Smooth muscle cell (in vitro differentiated cells): ENCODE measurements around the gene ODAD3. TPM values are rescaled to one million over a fixed set of nuclear protein-coding genes. Genes with fewer than 3 reads are reported as not detected.
"Not testable (repeated sequence)": the region's sequence is repeated elsewhere in the genome, so short reads cannot be mapped to it uniquely, and the experiment has no call there.

ENCODE experiments used
- DNase-seq: peaks from one replicate; lab custom pipeline; 2025; ENCODE audit not compliant: unreplicated experiment; lab: John Stamatoyannopoulos, UW
- H2AFZ ChIP-seq: fragments of 200-600 bp; sonication (generic); 2 replicates; pipeline ENCODE4 v1.6.0; 2016; ENCODE audit warnings: antibody characterized with exemption, low read depth, mild to moderate bottlenecking
- H3F3A ChIP-seq: fragments of 200-600 bp; sonication (generic); 2 replicates; pipeline ENCODE4 v1.6.0; 2017; ENCODE audit warnings: antibody characterized with exemption, low read depth
- H3K27ac ChIP-seq: fragments of 200-600 bp; sonication (generic); 2 replicates; pipeline ENCODE4 v1.5.1; 2016; ENCODE audit warnings: low read depth, mild to moderate bottlenecking
- H3K27me3 ChIP-seq: fragments of 200-600 bp; sonication (generic); 2 replicates; pipeline ENCODE4 v1.6.1; 2016; ENCODE audit warnings: low read depth, mild to moderate bottlenecking
- H3K36me3 ChIP-seq: fragments of 200-600 bp; sonication (generic); 2 replicates; pipeline ENCODE4 v1.5.1; 2016; ENCODE audit warnings: low read depth
- H3K4me1 ChIP-seq: fragments of 200-600 bp; sonication (generic); 2 replicates; pipeline ENCODE4 v1.5.1; 2016; ENCODE audit warnings: low read depth
- H3K4me2 ChIP-seq: fragments of 200-600 bp; sonication (generic); 2 replicates; pipeline ENCODE4 v1.6.0; 2016; ENCODE audit warnings: mild to moderate bottlenecking
- H3K4me3 ChIP-seq: fragments of 200-600 bp; sonication (generic); 2 replicates; pipeline ENCODE4 v1.5.1; 2016; ENCODE audit warnings: mild to moderate bottlenecking
- H3K79me2 ChIP-seq: fragments of 200-600 bp; sonication (generic); 2 replicates; pipeline ENCODE4 v1.6.0; 2016; ENCODE audit warnings: low read depth, mild to moderate bottlenecking
- H3K9ac ChIP-seq: fragments of 200-600 bp; sonication (generic); 2 replicates; pipeline ENCODE4 v1.6.0; 2016; ENCODE audit warnings: low read depth
- H3K9me3 ChIP-seq: fragments of 200-600 bp; sonication (generic); replicated peaks from 2 replicates; pipeline ENCODE4 v1.5.1; 2016; ENCODE audit warnings: low read depth
- H4K20me1 ChIP-seq: fragments of 200-600 bp; sonication (generic); 2 replicates; pipeline ENCODE4 v1.6.0; 2016; ENCODE audit warnings: low read depth
- WGBS: methylation state at CpG from one replicate; pipeline ENCODE4 v1.1.7; 2016; ENCODE audit warnings: low lambda C conversion rate; 5-methylcytosine and 5-hydroxymethylcytosine counted together
- polyA plus RNA-seq: library from polyadenylated mRNA; unstranded; fragments of >200 nt; fragmentation: Nextera tagmentation; extraction: Ambion mirVana; gene quantifications from 2 replicates; pipeline ENCODE4 v1.2.1, GENCODE V29; 2016
- total RNA-seq: library from RNA; depleted of rRNA; stranded (reverse); fragments of >200 nt; gene quantifications from 2 replicates; pipeline ENCODE4 v1.2.3, GENCODE V29; 2014
- TF ChIP-seq, protein P1 (sequence below): fragments of 200-600 bp; sonication (generic); IDR thresholded peaks from 2 replicates; pipeline ENCODE4 v1.5.1; 2017; ENCODE audit warnings: borderline replicate concordance, mild to moderate bottlenecking, antibody characterized with exemption; ENCODE audit not compliant: insufficient read depth, poor library complexity, severe bottlenecking

ODAD3 gene
- total and polyA plus RNA-seq, 2 experiments from 2014 or later, result 5.1 TPM; not detected in 1

DNA sequence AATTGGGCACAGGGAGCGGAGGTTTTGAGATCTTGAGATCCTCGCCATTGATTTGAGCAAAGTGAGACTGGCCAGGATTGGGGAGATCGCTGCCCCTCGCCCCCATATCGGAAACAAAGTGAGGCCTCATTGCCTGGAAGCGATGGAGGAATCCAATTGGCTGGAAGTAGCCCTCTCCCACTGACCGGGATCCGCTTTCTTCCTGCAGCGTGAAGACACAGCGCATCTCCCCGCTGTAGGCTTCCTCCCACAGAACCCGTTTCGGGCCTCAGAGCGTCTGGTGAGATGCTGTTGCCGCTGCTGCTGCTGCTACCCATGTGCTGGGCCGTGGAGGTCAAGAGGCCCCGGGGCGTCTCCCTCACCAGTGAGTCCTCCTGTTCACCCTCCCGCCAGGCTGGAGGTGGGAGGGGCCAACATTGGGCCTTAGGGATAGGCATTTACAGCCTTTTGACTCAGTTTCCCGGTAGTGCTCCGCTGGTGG lies 952 bp upstream of the ODAD3 start:
- DNase-seq, result no peak

DNA sequence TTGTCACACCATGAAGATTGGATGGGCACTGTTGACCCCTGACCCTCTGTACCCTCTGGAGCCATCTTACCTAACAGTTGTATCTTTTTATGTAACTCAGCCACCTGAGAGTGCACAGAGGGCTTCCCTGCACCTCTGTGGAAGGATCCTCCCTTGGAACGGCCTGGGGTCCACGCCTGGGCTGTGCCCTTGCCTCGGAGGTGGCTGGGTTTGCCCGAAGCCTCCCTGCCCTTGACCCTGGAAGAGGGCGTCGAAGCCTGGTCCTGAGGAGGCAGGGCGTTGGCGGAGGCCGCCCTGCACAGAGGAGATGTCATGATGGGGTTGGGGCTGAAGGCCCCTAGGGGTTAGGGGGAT lies 241 bp downstream of the ODAD3 start:
- Histone ChIP-seq H3F3A (no peaks in the 10 kb centered on the region), H3K9me3 (no peaks in the 10 kb centered on the region), H3K4me3 (peak overlapping the region; percentile 70), H3K79me2 (peaks cover 20% of the 10 kb centered on the region), H3K9ac (peak overlapping the region; percentile 51), H3K27ac (peak overlapping the region; percentile 78), H2AFZ (peak overlapping the region; percentile 93), H3K4me2 (peak overlapping the region; percentile 81), H3K27me3 (no peaks in the 10 kb centered on the region), H3K4me1 (peaks cover 4% of the 10 kb centered on the region), H3K36me3 (no peaks in the 10 kb centered on the region), H4K20me1 (no peaks in the 10 kb centered on the region)
- TF ChIP-seq, protein P1, sequence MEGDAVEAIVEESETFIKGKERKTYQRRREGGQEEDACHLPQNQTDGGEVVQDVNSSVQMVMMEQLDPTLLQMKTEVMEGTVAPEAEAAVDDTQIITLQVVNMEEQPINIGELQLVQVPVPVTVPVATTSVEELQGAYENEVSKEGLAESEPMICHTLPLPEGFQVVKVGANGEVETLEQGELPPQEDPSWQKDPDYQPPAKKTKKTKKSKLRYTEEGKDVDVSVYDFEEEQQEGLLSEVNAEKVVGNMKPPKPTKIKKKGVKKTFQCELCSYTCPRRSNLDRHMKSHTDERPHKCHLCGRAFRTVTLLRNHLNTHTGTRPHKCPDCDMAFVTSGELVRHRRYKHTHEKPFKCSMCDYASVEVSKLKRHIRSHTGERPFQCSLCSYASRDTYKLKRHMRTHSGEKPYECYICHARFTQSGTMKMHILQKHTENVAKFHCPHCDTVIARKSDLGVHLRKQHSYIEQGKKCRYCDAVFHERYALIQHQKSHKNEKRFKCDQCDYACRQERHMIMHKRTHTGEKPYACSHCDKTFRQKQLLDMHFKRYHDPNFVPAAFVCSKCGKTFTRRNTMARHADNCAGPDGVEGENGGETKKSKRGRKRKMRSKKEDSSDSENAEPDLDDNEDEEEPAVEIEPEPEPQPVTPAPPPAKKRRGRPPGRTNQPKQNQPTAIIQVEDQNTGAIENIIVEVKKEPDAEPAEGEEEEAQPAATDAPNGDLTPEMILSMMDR, result no peak
- WGBS, result 28% methylated on average over 9 of the region's 9 CpGs
- no peak for DNase-seq

More for the DNA sequence above, 952 bp upstream of the ODAD3 start:
- H3K4me1 ChIP-seq, result peaks cover 4% of the 10 kb centered on the region
- peak overlapping the region; percentile 70 for H3K4me3 ChIP-seq
- no peaks in the 10 kb centered on the region for H3K36me3 ChIP-seq
- TF ChIP-seq, protein P1, result no peak
- H3K9me3 ChIP-seq, result no peaks in the 10 kb centered on the region
- peaks cover 3% of the 10 kb centered on the region for H4K20me1 ChIP-seq
- H2AFZ ChIP-seq, result peak overlapping the region; percentile 78
- H3F3A ChIP-seq, result no peaks in the 10 kb centered on the region
- peaks cover 20% of the 10 kb centered on the region for H3K79me2 ChIP-seq
- peak overlapping the region; percentile 92 for H3K4me2 ChIP-seq
- H3K27ac ChIP-seq, result peak overlapping the region; percentile 41
- WGBS, result 8% methylated on average over 21 of the region's 21 CpGs
- H3K27me3 ChIP-seq, result no peaks in the 10 kb centered on the region
- peak overlapping the region; percentile 65 for H3K9ac ChIP-seq

- H3K9ac ChIP-seq, H3K27me3 ChIP-seq, H3K9me3 ChIP-seq, H2AFZ ChIP-seq, H3K4me1 ChIP-seq, H4K20me1 ChIP-seq, H3F3A ChIP-seq, H3K36me3 ChIP-seq, H3K4me3 ChIP-seq, H3K27ac ChIP-seq, H3K4me2 ChIP-seq, DNase-seq: not testable (repeated sequence)
- WGBS, result 98% methylated on average over 3 of the region's 3 CpGs
- peaks cover 20% of the 10 kb centered on the region for H3K79me2 ChIP-seq
Measured at GRCh38 chr19:11433526-11433925, 1.4 kb downstream of the ODAD3 start.

DNA sequence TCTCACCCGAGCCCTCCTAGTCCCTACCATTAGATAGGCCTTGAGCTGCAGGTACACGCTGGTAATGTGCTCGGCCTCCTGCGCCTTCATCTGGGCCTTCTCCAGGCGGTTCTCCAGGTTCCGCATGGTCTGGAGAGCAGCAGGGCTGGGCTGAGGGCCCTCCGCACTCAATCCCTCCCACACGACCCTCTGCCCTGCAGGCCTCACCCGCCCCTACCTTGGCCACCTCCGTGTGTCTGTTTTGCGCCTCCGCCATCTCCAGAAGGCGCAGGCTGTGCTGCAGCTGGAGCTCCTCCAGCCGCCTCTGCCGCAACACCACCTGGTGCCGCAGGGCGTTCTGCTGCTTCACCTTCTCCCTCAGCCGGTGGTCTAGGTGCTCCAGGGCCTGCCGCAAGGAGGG lies 8.3 kb downstream of the ODAD3 start:
- TF ChIP-seq, protein P1, result no peak
- Histone ChIP-seq H3K27me3 (no peaks in the 10 kb centered on the region), H3K4me3 (no peak overlapping the region), H3K27ac (no peak overlapping the region), H4K20me1 (no peaks in the 10 kb centered on the region), H3K9ac (no peak overlapping the region), H3K4me1 (no peaks in the 10 kb centered on the region), H3K4me2 (no peak overlapping the region), H3K9me3 (no peaks in the 10 kb centered on the region), H3K36me3 (no peaks in the 10 kb centered on the region), H2AFZ (no peak overlapping the region), H3K79me2 (no peaks in the 10 kb centered on the region), H3F3A (no peaks in the 10 kb centered on the region)
- 95% methylated on average over 19 of the region's 19 CpGs for WGBS
- no peak for DNase-seq
